Measurements from ENCODE around the gene PADI2. TPM values are rescaled to one million over a fixed set of nuclear protein-coding genes. Genes with fewer than 3 reads are reported as not detected.

The PADI2 gene
- total RNA-seq, 2 donors from 2014 or later: 2.3 to 3.0 TPM

DNA sequence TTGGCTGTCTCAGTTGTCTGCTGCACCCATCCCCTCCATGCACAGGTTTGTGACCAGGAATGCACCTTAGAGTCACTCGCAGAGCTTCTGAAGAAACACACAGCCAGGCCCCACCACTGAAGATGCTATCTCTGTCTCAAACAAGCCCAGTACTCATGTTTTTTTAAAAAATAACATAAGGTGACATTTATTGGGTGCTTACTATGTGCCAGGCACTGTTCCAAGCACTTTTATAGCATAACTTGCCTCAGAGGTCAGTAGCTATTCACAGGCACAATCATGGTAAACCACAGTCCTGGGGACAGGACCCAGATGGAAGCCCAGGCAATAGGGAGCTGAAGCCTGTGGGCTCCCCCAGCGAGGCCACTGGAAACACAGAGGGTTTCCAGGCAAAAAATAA lies 98.7 kb downstream of the PADI2 start:
- ATAC-seq: no peak
- no peak overlapping the region for H3K27ac ChIP-seq
- peaks cover 16 to 30% of the 10 kb centered on the region in 2 donors for H3K36me3 ChIP-seq (replicated peaks in 1 of 2; ENCODE audit: insufficient read depth in 1 of 2, low read depth in 2 of 2)
- intact Hi-C loops (cut with DNase I): loop anchor here (10.0 kb wide), 1 partner anchor 46 kb away; no protein-coding TSS in a partner anchor
- no peak for TF ChIP-seq POLR2A (IDR thresholded peaks at IDR 0.05)
- TF ChIP-seq, protein P1, sequence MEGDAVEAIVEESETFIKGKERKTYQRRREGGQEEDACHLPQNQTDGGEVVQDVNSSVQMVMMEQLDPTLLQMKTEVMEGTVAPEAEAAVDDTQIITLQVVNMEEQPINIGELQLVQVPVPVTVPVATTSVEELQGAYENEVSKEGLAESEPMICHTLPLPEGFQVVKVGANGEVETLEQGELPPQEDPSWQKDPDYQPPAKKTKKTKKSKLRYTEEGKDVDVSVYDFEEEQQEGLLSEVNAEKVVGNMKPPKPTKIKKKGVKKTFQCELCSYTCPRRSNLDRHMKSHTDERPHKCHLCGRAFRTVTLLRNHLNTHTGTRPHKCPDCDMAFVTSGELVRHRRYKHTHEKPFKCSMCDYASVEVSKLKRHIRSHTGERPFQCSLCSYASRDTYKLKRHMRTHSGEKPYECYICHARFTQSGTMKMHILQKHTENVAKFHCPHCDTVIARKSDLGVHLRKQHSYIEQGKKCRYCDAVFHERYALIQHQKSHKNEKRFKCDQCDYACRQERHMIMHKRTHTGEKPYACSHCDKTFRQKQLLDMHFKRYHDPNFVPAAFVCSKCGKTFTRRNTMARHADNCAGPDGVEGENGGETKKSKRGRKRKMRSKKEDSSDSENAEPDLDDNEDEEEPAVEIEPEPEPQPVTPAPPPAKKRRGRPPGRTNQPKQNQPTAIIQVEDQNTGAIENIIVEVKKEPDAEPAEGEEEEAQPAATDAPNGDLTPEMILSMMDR (IDR thresholded peaks at IDR 0.05): no peak
- peaks cover 0 to 4% (median 0%) of the 10 kb centered on the region in 3 donors for H3K9me3 ChIP-seq
- no peaks in the 10 kb centered on the region for H3K27me3 ChIP-seq
- 97 to 100% methylated on average over 2 of the region's 2 CpGs for WGBS, 2 donors
- no peak overlapping the region for H3K4me3 ChIP-seq
- H3K4me1 ChIP-seq: peaks cover 7% of the 10 kb centered on the region
- DNase-seq: no peak

GRCh38 chr1:17018849-17019248 lies 100.4 kb downstream of the PADI2 start:
- whole genome bisulfite sequencing, 2 donors: 7 to 20% methylated on average over 1 of the region's 1 CpG
- Histone ChIP-seq H3K4me3 (no peak overlapping the region), H3K27me3 (no peaks in the 10 kb centered on the region), H3K4me1 (no peaks in the 10 kb centered on the region), H3K36me3 (replicated peaks in 1 of 2; ENCODE audit: insufficient read depth in 1 of 2, low read depth in 2 of 2) (peaks cover 16 to 28% of the 10 kb centered on the region in 2 donors), H3K9me3 (peaks cover 0 to 4% (median 0%) of the 10 kb centered on the region in 3 donors), H3K27ac (no peak overlapping the region)
- intact Hi-C loops (cut with DNase I): no loop called here
- DNase-seq: peak in 1 of 4 donors; percentile 6
- ATAC-seq: no peak
- TF ChIP-seq POLR2A (IDR thresholded peaks at IDR 0.05): no peak
- TF ChIP-seq, protein P1 (IDR thresholded peaks at IDR 0.05): no peak

- peak in 1 of 4 donors; percentile 6 for DNase-seq
- H3K9me3 ChIP-seq: no peaks in the 10 kb centered on the region
- TF ChIP-seq, protein P1 (IDR thresholded peaks at IDR 0.05): no peak
- no peak for TF ChIP-seq POLR2A (IDR thresholded peaks at IDR 0.05)
- H3K4me1 ChIP-seq: peaks cover 11% of the 10 kb centered on the region
- no peaks in the 10 kb centered on the region for H3K27me3 ChIP-seq
- H3K36me3 ChIP-seq (replicated peaks in 1 of 2; ENCODE audit: insufficient read depth in 1 of 2, low read depth in 2 of 2): peaks cover 16 to 24% of the 10 kb centered on the region in 2 donors
- H3K4me3 ChIP-seq: no peak overlapping the region
- ATAC-seq: no peak
- 93 to 98% methylated on average over 7 of the region's 7 CpGs for WGBS, 2 donors
- intact Hi-C loops (cut with DNase I): no loop called here
- H3K27ac ChIP-seq: no peak overlapping the region
Observed at GRCh38 chr1:17017435-17017834, 101.8 kb downstream of the PADI2 start.

Other genes with a start within 250 kb of the PADI2 start
- over 10,000 TPM in 1 of 2 donors, under 1 TPM in 1; under 0.01 to 15,479 TPM for gene RNU1-2, start 223.5 kb downstream of the PADI2 start, total RNA-seq
- gene CROCC, start 197.5 kb downstream of the PADI2 start, total RNA-seq: 100 to 1,000 TPM in 1 of 2 donors, 10 to 100 TPM in 1; 49.8 to 151 TPM
- gene MFAP2, start 138.8 kb downstream of the PADI2 start, total RNA-seq: 10 to 100 TPM in 1 of 2 donors, 1 to 10 TPM in 1; 1.3 to 13.5 TPM
- gene ATP13A2, start 107.5 kb downstream of the PADI2 start, total RNA-seq: 10 to 100 TPM; 56.8 to 61.0 TPM
- 10 to 100 TPM; 38.9 to 59.4 TPM for gene SDHB, start 65.4 kb downstream of the PADI2 start, total RNA-seq
- gene PADI1, start 85.7 kb upstream of the PADI2 start, total RNA-seq: not detected
- not detected for gene PADI3, start 129.6 kb upstream of the PADI2 start, total RNA-seq
- not detected for gene PADI4, start 188.7 kb upstream of the PADI2 start, total RNA-seq

Measured in body of pancreas (tissue), 4 donors.